Melanocyte of skin (primary cell): ENCODE data around the gene SLC9B1. TPM values are rescaled to one million over a fixed set of nuclear protein-coding genes. Genes with fewer than 3 reads are reported as not detected.

Experiments
- total RNA-seq, 2 donors: library from RNA; depleted of rRNA; stranded (reverse); fragments of >200 nt; gene quantifications; 2 replicates each; pipeline ENCODE4 v1.2.3, GENCODE V29; 2012

SLC9B1 gene
- under 1 TPM; 0.67 to 0.69 TPM for total RNA-seq

GRCh38 chr4:103019308-103020124 lies at the start of gene SLC9B1:
SLC9B1 (minus strand) TSS chr4:103019705; CDS start chr4:102991711, 27,994 bp downstream.

GRCh38 chr4:102868781-102869568 lies 150.5 kb downstream of the SLC9B1 start, which contains the start of gene CISD2:
CISD2 (plus strand) TSS chr4:102868992; CDS start chr4:102869085, 93 bp downstream.

Other genes starting within 250 kb of the SLC9B1 start
- gene UBE2D3, start 192.2 kb downstream of the SLC9B1 start, total RNA-seq, result 100 to 1,000 TPM; 292 to 404 TPM
- 10 to 100 TPM; 41.0 to 52.0 TPM for gene CISD2, start 150.7 kb downstream of the SLC9B1 start, total RNA-seq
- gene SLC9B2, start 57.1 kb upstream of the SLC9B1 start, total RNA-seq, result 10 to 100 TPM; 16.5 to 25.3 TPM
- 10 to 100 TPM; 40.6 to 44.0 TPM for gene BDH2, start 80.1 kb upstream of the SLC9B1 start, total RNA-seq
- 10 to 100 TPM; 13.1 to 21.6 TPM for gene CENPE, start 178.6 kb upstream of the SLC9B1 start, total RNA-seq